Activated effector memory CD4-positive, alpha-beta T cell treated with Interleukin-2 at 50 U/mL for 16 hours (primary cell): ENCODE measurements around the gene ITSN1.
A peak's percentile ranks its signal among the peaks of the same experiment; 100 is the strongest.

ENCODE experiments used
- DNase-seq: peaks from one replicate; pipeline ENCODE4 v3.0.0-alpha.2; 2020

ITSN1 gene

DNA sequence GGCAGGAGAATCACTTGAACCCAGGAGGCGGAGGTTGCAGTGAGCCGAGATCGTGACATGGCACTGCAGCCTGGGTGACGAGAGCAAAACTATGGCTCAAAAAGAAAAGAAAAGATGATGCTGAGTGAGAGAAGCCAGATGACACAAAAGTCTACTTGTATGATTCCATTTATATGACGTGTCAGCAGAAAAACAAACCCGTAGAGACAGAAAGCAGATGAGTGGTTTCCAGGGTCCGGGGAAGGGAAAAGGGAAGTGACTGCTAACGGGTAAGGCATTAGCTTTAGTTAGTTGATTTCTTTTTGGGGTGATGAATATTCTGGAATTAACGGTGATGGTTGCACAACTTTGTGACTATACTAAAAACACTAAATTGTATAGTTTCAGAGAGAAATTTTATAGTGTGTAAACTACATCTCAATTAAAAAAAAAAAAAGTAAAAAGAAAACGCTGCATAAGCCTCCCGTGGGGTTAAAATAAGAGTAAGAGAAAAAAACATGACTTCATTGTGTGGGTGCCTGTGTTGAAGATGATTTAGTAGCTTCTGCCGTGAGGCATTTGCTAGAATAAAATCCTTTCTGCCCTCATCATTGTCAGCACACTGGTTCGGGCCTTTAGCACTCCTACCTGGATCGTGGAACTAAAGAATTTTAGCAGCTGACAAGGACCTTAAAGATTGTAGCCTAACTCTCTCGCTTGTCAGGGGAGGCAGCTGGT, 298.0 kb downstream of the ITSN1 start:
- DNase-seq: no peak

DNA sequence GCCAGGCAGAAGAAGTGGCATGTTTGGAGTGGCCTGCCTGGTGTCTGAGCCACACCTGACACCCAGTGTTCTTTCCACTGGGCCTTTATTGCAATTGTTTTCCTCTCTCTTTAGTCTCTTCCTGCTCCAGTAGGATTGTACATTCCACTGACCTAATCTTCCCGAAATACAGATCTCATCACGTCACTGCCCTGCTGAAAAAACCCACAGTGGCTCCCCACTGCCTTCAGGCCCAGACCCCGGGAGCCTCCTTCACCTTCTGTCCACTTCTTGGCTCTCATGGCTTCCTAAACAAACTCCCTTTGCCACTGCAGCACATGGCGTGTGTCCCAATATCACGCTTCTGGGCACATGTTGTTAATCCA, 298.6 kb downstream of the ITSN1 start:
- no peak for DNase-seq

DNA sequence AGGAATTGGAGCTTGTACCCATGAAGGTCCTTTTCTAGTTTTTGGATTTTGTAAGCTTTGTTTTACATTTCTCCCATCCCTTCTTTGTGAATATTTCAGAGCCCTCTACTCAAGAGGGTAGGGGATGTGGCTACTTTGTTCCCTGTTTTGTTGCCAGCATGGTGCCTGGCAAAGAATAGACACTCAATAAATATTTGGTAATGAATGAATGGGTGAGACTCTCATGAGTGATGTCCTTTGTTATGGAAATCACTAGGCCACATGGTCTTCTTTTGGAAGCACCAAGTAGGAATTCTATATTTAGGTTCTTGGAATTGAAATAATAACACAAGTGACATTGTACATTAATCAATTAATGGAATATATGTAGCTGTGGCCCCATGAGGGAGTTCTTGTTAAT, 300.1 kb downstream of the ITSN1 start:
- no peak for DNase-seq

DNA sequence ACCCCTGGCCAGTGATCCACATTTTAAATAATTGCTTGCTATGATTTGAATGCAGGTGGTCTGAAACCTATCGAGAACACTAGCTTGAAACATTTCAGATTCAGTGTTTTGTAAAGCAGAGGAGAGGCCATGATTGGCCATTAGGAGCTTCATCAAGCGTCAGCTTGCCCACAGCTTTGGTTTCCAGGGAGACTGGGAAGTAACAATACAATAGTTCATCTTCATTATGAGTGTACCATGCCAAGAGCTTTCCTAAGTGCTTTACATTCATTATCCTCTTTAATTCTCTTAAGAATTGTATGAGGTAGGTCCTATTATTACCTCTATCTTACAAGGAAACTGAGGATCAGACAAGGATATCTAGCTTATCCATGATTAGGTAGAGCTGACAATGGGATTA, 301.0 kb downstream of the ITSN1 start:
- DNase-seq: no peak

DNA sequence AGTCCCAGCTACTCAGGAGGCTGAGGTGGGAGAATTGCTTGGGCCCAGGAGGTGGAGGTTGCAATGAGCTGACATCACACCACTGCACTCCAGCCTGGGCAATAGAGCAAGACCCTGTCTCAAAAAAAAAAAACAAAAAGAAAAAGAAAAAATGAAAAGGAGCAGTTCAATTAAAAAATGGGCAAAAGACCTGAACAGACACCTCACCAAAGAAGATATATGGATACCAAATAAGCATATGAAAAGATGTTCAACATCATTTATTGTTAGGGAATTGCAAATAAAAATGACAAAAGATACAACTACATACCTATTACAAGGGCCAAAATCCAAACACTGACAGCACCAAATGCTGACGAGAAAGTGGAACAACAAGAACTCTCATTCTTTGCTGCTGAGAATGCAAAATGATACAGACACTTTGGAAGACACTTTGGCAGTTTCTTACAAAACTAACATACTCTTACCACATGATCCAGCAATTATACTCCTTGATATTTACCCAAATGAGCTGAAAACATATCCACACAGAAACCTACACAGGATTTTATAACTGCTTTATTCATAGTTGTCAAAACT, 302.0 kb downstream of the ITSN1 start:
- no peak for DNase-seq

DNA sequence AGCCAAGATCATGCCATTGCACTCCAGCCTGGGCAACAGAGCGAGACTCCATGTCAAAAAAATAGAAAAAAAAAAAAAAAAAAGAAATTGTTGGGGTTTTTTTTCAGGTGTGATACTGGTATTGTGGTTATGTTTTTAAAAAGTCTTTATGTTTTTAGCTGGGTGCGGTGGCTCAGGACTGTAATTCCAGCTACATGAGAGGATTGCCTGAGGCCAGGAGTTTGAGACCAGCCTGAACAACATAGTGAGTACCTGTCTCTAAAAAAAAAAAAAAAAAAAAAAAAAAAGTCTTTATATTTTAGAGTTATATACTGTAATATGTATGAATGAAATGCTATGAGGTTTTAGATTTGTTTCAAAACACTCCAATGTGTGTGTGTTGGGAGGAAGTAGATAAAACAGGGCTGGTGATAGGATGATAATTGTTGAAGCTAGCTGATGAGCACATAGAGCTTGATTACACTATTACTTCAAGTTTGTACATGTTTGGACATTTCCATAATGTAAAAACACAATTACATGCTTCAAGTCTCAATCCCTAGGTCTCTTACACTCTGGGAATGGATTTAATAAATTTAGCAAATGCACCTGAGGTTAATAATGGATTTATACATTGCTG, 303.5 kb downstream of the ITSN1 start:
- no peak for DNase-seq

DNA sequence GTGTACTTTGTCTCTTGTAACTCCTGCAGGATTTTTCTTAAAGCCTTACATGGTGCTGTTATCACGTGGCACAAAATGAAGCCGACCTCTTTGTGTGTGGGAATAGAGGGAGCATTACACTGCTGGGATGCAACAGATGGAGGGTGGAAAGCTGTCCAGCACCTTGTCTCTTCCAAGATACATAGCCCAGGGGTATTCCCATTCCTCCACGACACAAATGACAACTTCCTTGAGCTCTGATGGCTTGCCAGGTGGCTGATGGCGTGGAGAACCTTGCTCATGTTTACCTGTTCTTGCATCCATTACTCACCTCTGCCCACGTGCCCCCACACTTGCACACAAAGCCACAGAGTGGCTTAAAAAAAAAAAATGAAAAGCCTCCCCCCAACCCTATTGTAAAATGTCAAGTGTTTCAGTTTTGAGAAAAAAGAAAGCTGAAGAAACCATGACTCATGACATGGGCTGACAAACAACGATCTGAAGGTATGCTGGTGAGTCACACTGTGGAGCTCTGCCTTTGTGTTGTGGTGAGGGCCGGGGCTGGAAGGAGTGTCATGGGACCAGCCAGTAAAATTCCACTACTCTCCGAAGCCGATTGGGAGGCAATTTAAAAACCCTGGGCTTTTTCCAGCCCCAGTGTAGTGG, 305.3 kb downstream of the ITSN1 start:
- DNase-seq: peak; percentile 76

DNA sequence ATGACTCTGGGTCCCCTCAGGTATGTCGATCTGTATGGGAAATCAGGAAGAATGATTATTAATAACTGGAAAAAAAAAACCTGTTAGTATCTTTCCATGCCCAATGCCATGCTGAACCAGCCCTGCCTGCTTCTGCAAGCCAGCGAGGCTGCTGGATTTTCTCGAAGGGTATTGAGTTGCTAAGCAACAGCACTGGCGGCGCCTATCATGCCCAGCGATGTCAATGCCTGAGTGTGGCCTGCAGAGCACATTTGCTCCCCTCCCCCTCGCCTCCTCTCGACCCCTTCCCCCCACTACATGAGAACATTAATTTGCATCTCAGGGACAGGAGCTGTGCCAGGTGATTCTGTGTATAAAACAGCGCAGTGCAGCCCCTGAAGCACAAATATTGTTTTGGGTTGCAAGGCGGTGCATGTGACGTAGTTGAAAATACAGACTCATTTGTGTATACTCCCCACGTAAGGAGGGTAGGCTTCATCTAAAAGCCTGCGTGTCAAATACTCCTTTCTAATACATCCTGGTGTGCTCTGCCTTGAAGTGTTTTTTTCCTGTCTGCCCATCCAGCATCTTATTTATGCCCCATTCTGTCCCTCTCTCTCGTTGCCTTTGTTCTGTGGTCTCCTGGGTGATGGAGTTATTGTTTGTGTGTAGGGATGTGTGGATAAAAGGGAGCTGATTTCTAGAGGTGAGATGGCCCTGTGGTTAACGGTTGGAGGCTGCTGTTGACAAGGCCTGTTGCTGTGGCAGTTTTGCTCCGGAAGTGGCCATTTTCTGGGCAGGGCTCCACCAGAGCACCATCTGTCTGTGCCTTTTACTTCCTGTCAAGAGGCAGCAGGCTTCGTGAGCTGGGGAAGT, 306.0 kb downstream of the ITSN1 start:
- peak; percentile 83 for DNase-seq

DNA sequence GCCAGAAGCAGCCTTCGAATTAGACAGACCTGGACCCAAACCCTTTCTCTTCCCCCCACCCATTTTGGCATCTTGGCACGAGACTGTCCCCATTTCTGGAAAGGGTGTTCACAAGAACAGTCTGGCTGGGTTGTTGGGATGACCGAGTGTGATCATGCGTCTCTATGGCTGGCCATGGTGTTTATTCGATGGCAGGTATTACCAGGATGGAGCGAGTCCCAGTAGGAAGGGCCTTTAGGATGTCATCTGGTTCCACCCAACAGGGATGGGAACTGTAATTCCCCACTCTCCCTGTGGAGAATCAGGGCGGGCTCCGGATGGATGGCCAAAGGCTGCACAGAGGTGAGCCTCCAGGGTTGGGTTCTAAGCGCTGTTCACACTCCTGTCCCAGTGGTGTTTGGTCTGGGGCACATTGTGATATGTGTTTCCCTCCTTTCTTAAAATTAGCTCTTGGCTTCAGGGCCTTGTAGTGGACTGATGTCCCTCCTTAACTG, 306.7 kb downstream of the ITSN1 start:
- no peak for DNase-seq
